Measurements from ENCODE around the gene CIROP. TPM values are rescaled to one million over a fixed set of nuclear protein-coding genes. Genes with fewer than 3 reads are reported as not detected.

CIROP gene
- total RNA-seq, 1 experiment from 2014 or later, result 0.11 TPM

GRCh38 chr14:23101213-23101970, 3.4 kb downstream of the CIROP start:
- CTCF ChIA-PET, result interaction anchor here (0.8 to 6.9 kb wide), 5 partner anchors 8 to 44 kb away, joined by 3 to 43 read pairs (median 3); no protein-coding TSS in a partner anchor
- peaks cover 15% of the 10 kb centered on the region for H3K27me3 Mint-ChIP-seq (ENCODE audit: low read depth)
- peaks cover 60% of the 10 kb centered on the region for H3K4me1 Mint-ChIP-seq
- TF ChIP-seq MYBL2 (CRISPR knock-in tag; IDR thresholded peaks at IDR 0.05) (no peak), JAZF1 (CRISPR knock-in tag; IDR thresholded peaks at IDR 0.05) (no peak), RORB (CRISPR knock-in tag; IDR thresholded peaks at IDR 0.05) (no peak), JUN (CRISPR knock-in tag; IDR thresholded peaks at IDR 0.05) (no peak), AFF4 (CRISPR knock-in tag; IDR thresholded peaks at IDR 0.05; ENCODE audit: borderline replicate concordance) (no peak), HMGA2 (CRISPR knock-in tag; IDR thresholded peaks at IDR 0.05) (no peak), GTF2I (CRISPR knock-in tag; conservative IDR thresholded peaks at IDR 0.05) (no peak), PREB (CRISPR knock-in tag; IDR thresholded peaks at IDR 0.05; ENCODE audit: borderline replicate concordance) (no peak), ZNF416 (CRISPR knock-in tag; IDR thresholded peaks at IDR 0.05) (no peak), NFE2L1 (CRISPR knock-in tag; IDR thresholded peaks at IDR 0.05) (no peak), TCF7 (CRISPR knock-in tag; IDR thresholded peaks at IDR 0.05; ENCODE audit: low read depth) (no peak), ZNF138 (CRISPR knock-in tag; conservative IDR thresholded peaks at IDR 0.05) (no peak), ATF2 (CRISPR knock-in tag; IDR thresholded peaks at IDR 0.05; ENCODE audit: borderline replicate concordance, low read depth) (no peak), CREB1 (CRISPR knock-in tag; IDR thresholded peaks at IDR 0.05) (no peak), ZNF121 (CRISPR knock-in tag; IDR thresholded peaks at IDR 0.05) (no peak)
- TF ChIP-seq, protein P1, sequence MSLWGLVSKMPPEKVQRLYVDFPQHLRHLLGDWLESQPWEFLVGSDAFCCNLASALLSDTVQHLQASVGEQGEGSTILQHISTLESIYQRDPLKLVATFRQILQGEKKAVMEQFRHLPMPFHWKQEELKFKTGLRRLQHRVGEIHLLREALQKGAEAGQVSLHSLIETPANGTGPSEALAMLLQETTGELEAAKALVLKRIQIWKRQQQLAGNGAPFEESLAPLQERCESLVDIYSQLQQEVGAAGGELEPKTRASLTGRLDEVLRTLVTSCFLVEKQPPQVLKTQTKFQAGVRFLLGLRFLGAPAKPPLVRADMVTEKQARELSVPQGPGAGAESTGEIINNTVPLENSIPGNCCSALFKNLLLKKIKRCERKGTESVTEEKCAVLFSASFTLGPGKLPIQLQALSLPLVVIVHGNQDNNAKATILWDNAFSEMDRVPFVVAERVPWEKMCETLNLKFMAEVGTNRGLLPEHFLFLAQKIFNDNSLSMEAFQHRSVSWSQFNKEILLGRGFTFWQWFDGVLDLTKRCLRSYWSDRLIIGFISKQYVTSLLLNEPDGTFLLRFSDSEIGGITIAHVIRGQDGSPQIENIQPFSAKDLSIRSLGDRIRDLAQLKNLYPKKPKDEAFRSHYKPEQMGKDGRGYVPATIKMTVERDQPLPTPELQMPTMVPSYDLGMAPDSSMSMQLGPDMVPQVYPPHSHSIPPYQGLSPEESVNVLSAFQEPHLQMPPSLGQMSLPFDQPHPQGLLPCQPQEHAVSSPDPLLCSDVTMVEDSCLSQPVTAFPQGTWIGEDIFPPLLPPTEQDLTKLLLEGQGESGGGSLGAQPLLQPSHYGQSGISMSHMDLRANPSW (CRISPR knock-in tag; conservative IDR thresholded peaks at IDR 0.05; ENCODE audit: low read depth), result no peak
- TF ChIP-seq, protein P2, sequence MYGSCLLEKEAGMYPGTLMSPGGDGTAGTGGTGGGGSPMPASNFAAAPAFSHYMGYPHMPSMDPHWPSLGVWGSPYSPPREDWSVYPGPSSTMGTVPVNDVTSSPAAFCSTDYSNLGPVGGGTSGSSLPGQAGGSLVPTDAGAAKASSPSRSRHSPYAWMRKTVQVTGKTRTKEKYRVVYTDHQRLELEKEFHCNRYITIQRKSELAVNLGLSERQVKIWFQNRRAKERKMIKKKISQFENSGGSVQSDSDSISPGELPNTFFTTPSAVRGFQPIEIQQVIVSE (CRISPR knock-in tag; IDR thresholded peaks at IDR 0.05; ENCODE audit: borderline replicate concordance), result no peak
- TF ChIP-seq, protein P3, sequence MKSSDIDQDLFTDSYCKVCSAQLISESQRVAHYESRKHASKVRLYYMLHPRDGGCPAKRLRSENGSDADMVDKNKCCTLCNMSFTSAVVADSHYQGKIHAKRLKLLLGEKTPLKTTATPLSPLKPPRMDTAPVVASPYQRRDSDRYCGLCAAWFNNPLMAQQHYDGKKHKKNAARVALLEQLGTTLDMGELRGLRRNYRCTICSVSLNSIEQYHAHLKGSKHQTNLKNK (CRISPR knock-in tag; IDR thresholded peaks at IDR 0.05), result no peak
- POLR2A ChIA-PET, result no interaction called here
- no peak overlapping the region for H3K4me3 Mint-ChIP-seq
- peaks cover 24% of the 10 kb centered on the region for H3K36me3 Mint-ChIP-seq
- no peaks in the 10 kb centered on the region for H3K9me3 Mint-ChIP-seq
- ATAC-seq, result no peak
- no peak overlapping the region for H3K27ac Mint-ChIP-seq
- no peak for DNase-seq (ENCODE audit: low spot score)

All from WTC11 (cell line).